ENCODE results near the gene SMURF2. TPM values are rescaled to one million over a fixed set of nuclear protein-coding genes. Genes with fewer than 3 reads are reported as not detected.

The SMURF2 gene
- total RNA-seq, 1 donor from 2014 or later: 33.3 TPM

- no peaks in the 10 kb centered on the region for H3K9me3 Mint-ChIP-seq (ENCODE audit: unreplicated experiment)
- H3K27ac Mint-ChIP-seq (ENCODE audit: unreplicated experiment): no peak overlapping the region
- H3K4me1 Mint-ChIP-seq (ENCODE audit: low read depth, unreplicated experiment): no peaks in the 10 kb centered on the region
- DNase-seq: no peak
- no peaks in the 10 kb centered on the region for H3K27me3 Mint-ChIP-seq (ENCODE audit: unreplicated experiment)
- H3K36me3 Mint-ChIP-seq (ENCODE audit: unreplicated experiment): no peaks in the 10 kb centered on the region
- TF ChIP-seq CTCF (IDR thresholded peaks at IDR 0.05; ENCODE audit: partially characterized antibody, unreplicated experiment): no peak
- H3K4me3 Mint-ChIP-seq (ENCODE audit: unreplicated experiment): no peak overlapping the region
These were observed 134.2 kb downstream of the SMURF2 start for GRCh38 chr17:64527914-64528313.

- no peak for DNase-seq
- no peak for TF ChIP-seq CTCF (IDR thresholded peaks at IDR 0.05; ENCODE audit: partially characterized antibody, unreplicated experiment)
- H3K27ac Mint-ChIP-seq (ENCODE audit: unreplicated experiment): no peak overlapping the region
- H3K4me3 Mint-ChIP-seq (ENCODE audit: unreplicated experiment): no peak overlapping the region
- peaks cover 2% of the 10 kb centered on the region for H3K9me3 Mint-ChIP-seq (ENCODE audit: unreplicated experiment)
- peaks cover under 1% of the 10 kb centered on the region for H3K4me1 Mint-ChIP-seq (ENCODE audit: low read depth, unreplicated experiment)
- H3K27me3 Mint-ChIP-seq (ENCODE audit: unreplicated experiment): no peaks in the 10 kb centered on the region
- no peaks in the 10 kb centered on the region for H3K36me3 Mint-ChIP-seq (ENCODE audit: unreplicated experiment)
These were observed 141.7 kb downstream of the SMURF2 start for GRCh38 chr17:64520359-64520758.

GRCh38 chr17:64519601-64520000 is 142.5 kb downstream of the SMURF2 start:
- Mint-ChIP-seq H3K9me3 (ENCODE audit: unreplicated experiment) (peaks cover 2% of the 10 kb centered on the region), H3K4me3 (ENCODE audit: unreplicated experiment) (no peak overlapping the region), H3K27me3 (ENCODE audit: unreplicated experiment) (no peaks in the 10 kb centered on the region), H3K4me1 (ENCODE audit: low read depth, unreplicated experiment) (peaks cover 2% of the 10 kb centered on the region), H3K27ac (ENCODE audit: unreplicated experiment) (no peak overlapping the region), H3K36me3 (ENCODE audit: unreplicated experiment) (no peaks in the 10 kb centered on the region)
- no peak for DNase-seq
- no peak for TF ChIP-seq CTCF (IDR thresholded peaks at IDR 0.05; ENCODE audit: partially characterized antibody, unreplicated experiment)

GRCh38 chr17:64515829-64516228 is 146.3 kb downstream of the SMURF2 start:
- H3K4me3 Mint-ChIP-seq (ENCODE audit: unreplicated experiment): no peak overlapping the region
- H3K36me3 Mint-ChIP-seq (ENCODE audit: unreplicated experiment): no peaks in the 10 kb centered on the region
- no peaks in the 10 kb centered on the region for H3K9me3 Mint-ChIP-seq (ENCODE audit: unreplicated experiment)
- DNase-seq: no peak
- no peak overlapping the region for H3K27ac Mint-ChIP-seq (ENCODE audit: unreplicated experiment)
- no peak for TF ChIP-seq CTCF (IDR thresholded peaks at IDR 0.05; ENCODE audit: partially characterized antibody, unreplicated experiment)
- no peaks in the 10 kb centered on the region for H3K27me3 Mint-ChIP-seq (ENCODE audit: unreplicated experiment)
- H3K4me1 Mint-ChIP-seq (ENCODE audit: low read depth, unreplicated experiment): peaks cover 2% of the 10 kb centered on the region

GRCh38 chr17:64515419-64515818 is 146.7 kb downstream of the SMURF2 start:
- Mint-ChIP-seq H3K36me3 (ENCODE audit: unreplicated experiment) (no peaks in the 10 kb centered on the region), H3K9me3 (ENCODE audit: unreplicated experiment) (no peaks in the 10 kb centered on the region), H3K27ac (ENCODE audit: unreplicated experiment) (no peak overlapping the region), H3K4me1 (ENCODE audit: low read depth, unreplicated experiment) (peaks cover 2% of the 10 kb centered on the region), H3K4me3 (ENCODE audit: unreplicated experiment) (no peak overlapping the region), H3K27me3 (ENCODE audit: unreplicated experiment) (no peaks in the 10 kb centered on the region)
- DNase-seq: no peak
- TF ChIP-seq CTCF (IDR thresholded peaks at IDR 0.05; ENCODE audit: partially characterized antibody, unreplicated experiment): no peak
